Mammary epithelial cell (primary cell): ENCODE measurements around the gene CREB5.

Experiments used
- CTCF ChIP-seq, 2 donors: IDR thresholded peaks in 1 of 2; conservative IDR thresholded peaks in 1 of 2; 2 replicates each; pipeline ENCODE4 v1.5.1; 2011 to 2012; ENCODE audit warnings: inconsistent platforms in 2 of 2, low read length in 2 of 2, mild to moderate bottlenecking in 2 of 2, control low read depth in 1 of 2, low read depth in 1 of 2; ENCODE audit not compliant: insufficient read depth in 1 of 2; ENCODE audit errors: extremely low read depth in 1 of 2
- EZH2 ChIP-seq: IDR thresholded peaks from 2 replicates; pipeline ENCODE4 v1.6.1; 2012; ENCODE audit warnings: low read length, inconsistent platforms, borderline replicate concordance

GRCh38 chr7:28602282-28602681 lies 190.0 kb downstream of the CREB5 start:
- no peak for TF ChIP-seq CTCF (conservative IDR thresholded peaks at IDR 0.05 in 1 of 2, IDR thresholded peaks at IDR 0.05 in 1 of 2; ENCODE audit: extremely low read depth in 1 of 2, insufficient read depth in 1 of 2, low read depth in 1 of 2, low read length in 2 of 2)
- TF ChIP-seq EZH2, result no peak
